ENCODE data around the gene CA4. TPM values are rescaled to one million over a fixed set of nuclear protein-coding genes. Genes with fewer than 3 reads are reported as not detected.
"Not testable (repeated sequence)": the region's sequence is repeated elsewhere in the genome, so short reads cannot be mapped to it uniquely, and the experiment has no call there.

CA4 gene
- total RNA-seq: 1 to 10 TPM in 2 of 4 donors, under 1 TPM in 1, not detected in 1; 0.45 to 1.3 (median 1.1) TPM

GRCh38 chr17:60149691-60150582 is at the start of gene CA4:
CA4 (plus strand) TSS chr17:60149973; CDS start chr17:60150035, 62 bp downstream.
- TF ChIP-seq POLR2A (IDR thresholded peaks at IDR 0.05) (no peak), CTCF (IDR thresholded peaks at IDR 0.05) (no peak)
- H3K4me3 ChIP-seq: peak within 1 kb of the TSS in 2 of 4 donors; percentile 31 to 58

GRCh38 chr17:60100577-60100976 is 49.2 kb upstream of the CA4 start:
- WGBS, 2 donors: 50 to 86% methylated on average over 1 of the region's 2 CpGs
- peaks cover 0 to 12% (median 0%) of the 10 kb centered on the region in 3 donors for H3K4me1 ChIP-seq
- H3K27ac ChIP-seq; intact Hi-C loops (cut with DNase I); H3K36me3 ChIP-seq; H3K4me3 ChIP-seq; H3K9me3 ChIP-seq; DNase-seq: not testable (repeated sequence)
- peaks cover 0 to 45% (median 0%) of the 10 kb centered on the region in 4 donors for H3K27me3 ChIP-seq

More at GRCh38 chr17:60149691-60150582, at the start of gene CA4:
- H3K27me3 ChIP-seq: peaks cover 19 to 100% (median 21%) of the 10 kb centered on the region in 4 donors
- H3K27ac ChIP-seq: no peak within 1 kb of the TSS
- H3K36me3 ChIP-seq: no peaks in the 10 kb centered on the region
- peaks cover 5 to 40% (median 11%) of the 10 kb centered on the region in 3 donors for H3K4me1 ChIP-seq
- no peaks in the 10 kb centered on the region for H3K9me3 ChIP-seq
- WGBS, 2 donors: 6 to 16% methylated on average over 5 to 13 of the region's 81 CpGs
- intact Hi-C loops (cut with DNase I): no loop called here
- DNase-seq: no peak

- H3K36me3 ChIP-seq; DNase-seq; H3K9me3 ChIP-seq; intact Hi-C loops (cut with DNase I): not testable (repeated sequence)
- WGBS, 2 donors: 33 to 37% methylated on average over 9 to 11 of the region's 11 CpGs
- Histone ChIP-seq H3K4me1 (peaks cover 0 to 12% (median 0%) of the 10 kb centered on the region in 3 donors), H3K4me3 (peak overlapping the region in 3 of 4 donors; percentile 8 to 59 (median 32)), H3K27ac (peak overlapping the region in 1 of 4 donors; percentile 18), H3K27me3 (peaks cover 0 to 47% (median 0%) of the 10 kb centered on the region in 4 donors)
Measured at GRCh38 chr17:60102015-60102631, 47.6 kb upstream of the CA4 start.

GRCh38 chr17:60102632-60103096 is 47.1 kb upstream of the CA4 start:
- H3K36me3 ChIP-seq: no peaks in the 10 kb centered on the region
- peak overlapping the region in 3 of 4 donors; percentile 8 to 59 (median 32) for H3K4me3 ChIP-seq
- peaks cover 0 to 45% (median 0%) of the 10 kb centered on the region in 4 donors for H3K27me3 ChIP-seq
- H3K9me3 ChIP-seq: no peaks in the 10 kb centered on the region
- peaks cover 0 to 12% (median 0%) of the 10 kb centered on the region in 3 donors for H3K4me1 ChIP-seq
- DNase-seq: no peak
- TF ChIP-seq POLR2A (IDR thresholded peaks at IDR 0.05) (no peak), CTCF (IDR thresholded peaks at IDR 0.05) (no peak)
- H3K27ac ChIP-seq: peak overlapping the region in 1 of 4 donors; percentile 18
- intact Hi-C loops (cut with DNase I): no loop called here
- 17 to 56% methylated on average over 1 to 4 of the region's 20 CpGs for WGBS, 2 donors

- intact Hi-C loops (cut with DNase I): no loop called here
- DNase-seq: no peak
- Histone ChIP-seq H3K9me3 (no peaks in the 10 kb centered on the region), H3K27ac (no peak overlapping the region), H3K27me3 (peaks cover 0 to 37% (median 0%) of the 10 kb centered on the region in 4 donors), H3K36me3 (no peaks in the 10 kb centered on the region), H3K4me1 (peaks cover 0 to 12% (median 0%) of the 10 kb centered on the region in 3 donors), H3K4me3 (no peak overlapping the region)
- TF ChIP-seq POLR2A (IDR thresholded peaks at IDR 0.05) (no peak), CTCF (IDR thresholded peaks at IDR 0.05) (no peak)
- WGBS, 2 donors: 87 to 90% methylated on average over 3 to 4 of the region's 4 CpGs
Measured at GRCh38 chr17:60103957-60104356, 45.8 kb upstream of the CA4 start.
